GM18951 (cell line): ENCODE data around the gene LTBP2.

Experiments used
- POLR2A ChIP-seq: IDR thresholded peaks from 4 replicates; pipeline ENCODE4 v1.6.1; 2011; ENCODE audit warnings: mild to moderate bottlenecking; ENCODE audit not compliant: insufficient read length, insufficient read depth; ENCODE audit errors: extremely low read depth
- in situ Hi-C: fragments of 300-500 bp; cut with MboI; formaldehyde crosslinking; loops from one replicate; pipeline ENCODE4 v1.12.0; 2022; ENCODE audit warnings: low sequenced_read_pairs, mixed read lengths, inconsistent platforms; ENCODE audit not compliant: unreplicated experiment

Gene LTBP2

GRCh38 chr14:74601982-74602381 is 10.1 kb downstream of the LTBP2 start:
- no peak for TF ChIP-seq POLR2A
- in situ Hi-C loops = no loop called here

GRCh38 chr14:74599946-74600345 is 12.1 kb downstream of the LTBP2 start:
- in situ Hi-C loops = no loop called here
- no peak for TF ChIP-seq POLR2A

- TF ChIP-seq POLR2A = no peak
- in situ Hi-C loops = no loop called here
Measured at GRCh38 chr14:74599321-74599761, 12.7 kb downstream of the LTBP2 start.

- TF ChIP-seq POLR2A = no peak
- in situ Hi-C loops = no loop called here
Measured at GRCh38 chr14:74596741-74597450, 15.1 kb downstream of the LTBP2 start.

GRCh38 chr14:74595006-74595735 is 16.9 kb downstream of the LTBP2 start:
- in situ Hi-C loops = no loop called here
- TF ChIP-seq POLR2A = no peak

- in situ Hi-C loops = no loop called here
- TF ChIP-seq POLR2A = no peak
Measured at GRCh38 chr14:74594606-74595005, 17.4 kb downstream of the LTBP2 start.

GRCh38 chr14:74594029-74594428 is 18.0 kb downstream of the LTBP2 start:
- in situ Hi-C loops = no loop called here

GRCh38 chr14:74593241-74593953 is 18.6 kb downstream of the LTBP2 start:
- in situ Hi-C loops = no loop called here
- TF ChIP-seq POLR2A = no peak

More at GRCh38 chr14:74594029-74594428, 18.0 kb downstream of the LTBP2 start:
- TF ChIP-seq POLR2A = no peak

GRCh38 chr14:74592476-74593201 is 19.4 kb downstream of the LTBP2 start:
- no peak for TF ChIP-seq POLR2A
- in situ Hi-C loops = no loop called here

GRCh38 chr14:74591899-74592298 is 20.1 kb downstream of the LTBP2 start:
- no peak for TF ChIP-seq POLR2A
- in situ Hi-C loops = no loop called here

- in situ Hi-C loops = no loop called here
- no peak for TF ChIP-seq POLR2A
Measured at GRCh38 chr14:74591394-74591793, 20.6 kb downstream of the LTBP2 start.

GRCh38 chr14:74589291-74589879 is 22.7 kb downstream of the LTBP2 start:
- in situ Hi-C loops = no loop called here
- TF ChIP-seq POLR2A = no peak

- no peak for TF ChIP-seq POLR2A
- in situ Hi-C loops = no loop called here
Measured at GRCh38 chr14:74587363-74587707, 24.7 kb downstream of the LTBP2 start.
